Right kidney (tissue), 9 donors: ENCODE results near the gene FNDC10.
"Not testable (repeated sequence)": the region's sequence is repeated elsewhere in the genome, so short reads cannot be mapped to it uniquely, and the experiment has no call there.

Source experiments
- DNase-seq: peaks from one replicate; pipeline ENCODE4 v3.0.0-alpha.2; 2016
- long read RNA-seq, 8 donors: transcript quantifications; one replicate each; lab custom pipeline, GENCODE V29; 2026

The FNDC10 gene
- long read RNA-seq, donor 1, transcript FNDC10-201 (1 exons, 2,085 nt), result major isoform, 6 of 6 reads
- long read RNA-seq, donor 1, partial matches to known transcripts, result 0 of 6 reads
- long read RNA-seq, donor 1, other reads (novel, unspliced or antisense), result 0 of 6 reads
- long read RNA-seq, donor 2, transcript FNDC10-201 (1 exons, 2,085 nt), result major isoform, 5 of 5 reads
- long read RNA-seq, donor 2, partial matches to known transcripts, result 0 of 5 reads
- long read RNA-seq, donor 2, other reads (novel, unspliced or antisense), result 0 of 5 reads
- long read RNA-seq, donor 3, partial matches to known transcripts, result 0 of 3 reads
- long read RNA-seq, donor 3, other reads (novel, unspliced or antisense), result 0 of 3 reads
- long read RNA-seq, donor 4, transcript FNDC10-201 (1 exons, 2,085 nt), result major isoform, 5 of 5 reads
- long read RNA-seq, donor 4, partial matches to known transcripts, result 0 of 5 reads
- long read RNA-seq, donor 4, other reads (novel, unspliced or antisense), result 0 of 5 reads
- long read RNA-seq, donor 5, transcript FNDC10-201 (1 exons, 2,085 nt), result major isoform, 9 of 9 reads
- long read RNA-seq, donor 5, partial matches to known transcripts, result 0 of 9 reads
- long read RNA-seq, donor 5, other reads (novel, unspliced or antisense), result 0 of 9 reads
- long read RNA-seq, donor 6, transcript FNDC10-201 (1 exons, 2,085 nt), result major isoform, 10 of 10 reads
- long read RNA-seq, donor 6, partial matches to known transcripts, result 0 of 10 reads
- long read RNA-seq, donor 6, other reads (novel, unspliced or antisense), result 0 of 10 reads
- long read RNA-seq, donor 7, transcript FNDC10-201 (1 exons, 2,085 nt), result major isoform, 10 of 10 reads
- long read RNA-seq, donor 7, partial matches to known transcripts, result 0 of 10 reads
- long read RNA-seq, donor 7, other reads (novel, unspliced or antisense), result 0 of 10 reads
- long read RNA-seq, donor 8, transcript FNDC10-201 (1 exons, 2,085 nt), result major isoform, 8 of 8 reads
- long read RNA-seq, donor 8, partial matches to known transcripts, result 0 of 8 reads
- long read RNA-seq, donor 8, other reads (novel, unspliced or antisense), result 0 of 8 reads

- DNase-seq, result no peak
Observed at GRCh38 chr1:1599935-1600860, at the start of gene FNDC10. Gene FNDC10, minus strand, starts transcription at chr1:1600135. Its CDS starts 120 bp downstream, at chr1:1600015.

GRCh38 chr1:1648265-1648664 lies 48.3 kb upstream of the FNDC10 start:
- not testable (repeated sequence) for DNase-seq

DNA sequence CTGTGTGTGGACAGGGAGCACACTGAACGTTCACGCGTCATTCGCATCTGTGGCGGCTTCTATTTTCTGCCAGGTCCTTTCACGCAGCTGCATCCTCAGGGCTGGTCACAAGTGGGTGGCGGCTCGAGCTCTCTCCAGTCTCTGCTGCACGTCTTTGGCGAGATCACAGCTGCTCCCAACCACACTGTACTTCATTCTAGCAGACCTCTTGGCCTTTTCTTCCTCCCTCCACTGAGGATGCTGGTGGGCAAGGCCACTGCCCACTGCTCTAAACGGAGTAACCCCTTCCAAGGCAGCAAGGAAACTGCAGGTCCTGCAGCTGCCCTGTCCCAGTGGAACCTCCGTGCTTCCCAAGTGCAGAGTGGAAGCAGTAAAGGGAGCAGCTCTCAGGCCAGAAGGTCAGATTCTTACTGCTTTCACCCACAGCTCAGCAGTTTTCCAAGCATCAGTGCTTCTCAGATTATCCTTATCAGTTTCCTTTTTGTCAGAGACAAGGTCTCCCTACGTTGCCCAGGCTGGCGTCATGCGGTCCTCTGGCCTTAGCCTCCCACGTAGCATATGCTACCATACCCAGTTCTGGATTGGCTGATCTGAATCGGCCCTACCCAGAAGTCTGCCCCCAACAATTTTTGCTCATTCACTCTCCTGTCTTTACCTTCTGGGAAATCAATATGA lies 47.8 kb upstream of the FNDC10 start:
- not testable (repeated sequence) for DNase-seq

DNA sequence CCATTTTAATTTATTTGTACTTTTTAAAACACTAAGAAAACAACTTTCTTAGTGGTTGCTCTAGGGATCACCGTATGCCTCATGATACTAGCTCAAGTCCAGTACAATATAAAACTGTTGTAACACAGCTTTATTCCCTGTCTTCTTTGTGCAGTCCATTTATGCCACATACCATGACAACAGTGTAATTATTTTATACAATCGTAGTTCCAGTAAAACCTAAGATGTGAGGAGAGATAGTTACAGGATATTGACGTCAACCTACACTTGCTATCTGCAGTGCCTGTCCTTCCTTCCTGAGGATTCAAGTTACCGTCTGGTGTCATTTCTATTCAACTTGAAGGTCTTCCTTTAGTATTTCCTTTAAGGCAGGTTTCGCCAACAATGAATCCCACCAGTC lies 46.4 kb upstream of the FNDC10 start:
- not testable (repeated sequence) for DNase-seq

DNA sequence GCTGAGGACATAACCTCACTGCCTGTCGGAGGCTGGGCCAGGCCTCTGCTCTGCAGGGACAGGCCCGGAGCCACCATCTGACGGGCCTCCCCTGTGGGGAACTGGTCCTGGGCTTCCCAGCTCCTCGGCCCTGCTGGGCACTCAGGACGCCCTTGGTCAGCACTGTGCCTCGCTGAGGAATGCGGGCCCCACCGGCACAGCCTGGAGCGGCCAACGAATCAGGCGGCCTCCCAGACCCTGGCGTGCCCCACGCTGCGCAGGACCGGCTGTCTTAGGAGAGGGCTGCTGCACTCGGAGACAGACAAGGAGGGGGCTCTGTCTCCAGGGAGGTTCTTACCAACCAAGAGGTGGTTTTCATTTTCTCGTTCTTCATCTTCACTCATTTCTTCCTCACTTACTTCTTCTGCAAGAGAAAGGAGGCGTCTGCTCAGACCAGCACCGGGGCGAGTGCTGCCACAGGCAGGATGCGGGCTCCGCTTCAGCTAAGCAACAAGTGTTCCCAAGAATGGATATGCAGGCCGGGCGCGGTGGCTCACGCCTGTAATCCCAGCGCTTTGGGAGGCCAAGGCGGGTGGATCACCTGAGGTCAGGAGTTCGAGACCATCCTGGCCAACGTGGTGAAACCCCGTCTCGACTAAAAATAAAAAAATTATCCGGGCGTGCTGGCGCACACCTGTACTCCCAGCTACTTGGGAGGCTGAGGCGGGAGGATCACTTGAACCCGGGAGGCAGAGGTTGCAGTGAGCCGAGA lies 41.0 kb upstream of the FNDC10 start:
- not testable (repeated sequence) for DNase-seq

GRCh38 chr1:1640081-1640480 lies 40.1 kb upstream of the FNDC10 start:
- DNase-seq, result not testable (repeated sequence)

- not testable (repeated sequence) for DNase-seq
Observed at GRCh38 chr1:1639368-1639767, 39.4 kb upstream of the FNDC10 start.

DNA sequence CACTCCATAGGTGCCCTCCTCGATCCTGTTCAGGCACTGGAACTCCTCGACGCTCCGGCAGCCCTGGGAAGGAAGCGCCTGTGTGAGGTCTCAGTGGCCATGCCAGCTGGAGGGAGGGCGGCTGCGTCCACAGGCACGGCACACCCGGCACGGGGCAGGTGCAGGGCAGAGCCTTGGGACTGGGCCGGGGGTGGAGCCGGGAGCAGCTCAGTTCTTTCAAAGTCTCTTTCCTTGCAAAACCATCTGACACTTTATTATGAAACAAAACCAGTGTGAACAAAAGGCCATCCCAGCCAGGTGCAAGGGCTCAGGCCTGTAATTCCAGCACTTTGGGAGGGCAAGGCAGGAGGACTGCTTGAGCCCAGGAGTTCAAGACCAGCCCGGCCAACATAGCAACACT lies 38.6 kb upstream of the FNDC10 start:
- DNase-seq, result not testable (repeated sequence)

DNA sequence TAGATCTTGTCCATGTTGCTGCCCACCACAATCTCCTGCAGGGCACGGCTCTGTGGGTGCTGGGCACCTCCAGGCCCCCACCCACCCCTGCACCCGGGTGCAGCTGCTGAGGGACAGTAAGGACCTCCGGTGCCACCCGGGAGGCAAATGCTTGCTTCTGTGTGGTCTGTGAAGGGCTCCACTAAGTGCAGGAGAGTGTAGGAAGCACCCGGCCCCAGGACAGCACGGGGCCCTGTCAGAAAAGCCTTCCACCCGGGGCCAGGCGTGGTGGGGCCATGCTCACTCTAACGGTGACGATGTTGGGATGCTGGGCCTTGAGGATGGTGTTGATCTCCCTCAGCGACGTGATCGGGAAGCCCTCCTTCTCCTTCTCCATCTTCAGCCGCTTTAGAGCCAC lies 37.5 kb upstream of the FNDC10 start:
- not testable (repeated sequence) for DNase-seq

GRCh38 chr1:1636621-1637478 lies 36.9 kb upstream of the FNDC10 start:
- DNase-seq, result peak; percentile 1

GRCh38 chr1:1634613-1635012 lies 34.7 kb upstream of the FNDC10 start:
- not testable (repeated sequence) for DNase-seq

- not testable (repeated sequence) for DNase-seq
Observed at GRCh38 chr1:1633409-1633808, 33.5 kb upstream of the FNDC10 start.

GRCh38 chr1:1631782-1632420 lies 32.0 kb upstream of the FNDC10 start, which contains the start of gene MMP23B:
Gene MMP23B, plus strand, starts transcription at chr1:1632173. Its CDS starts 46 bp downstream, at chr1:1632219.
- peak; percentile 68 for DNase-seq

- DNase-seq, result peak; percentile 51
Observed at GRCh38 chr1:1630965-1631781, 31.2 kb upstream of the FNDC10 start.

DNA sequence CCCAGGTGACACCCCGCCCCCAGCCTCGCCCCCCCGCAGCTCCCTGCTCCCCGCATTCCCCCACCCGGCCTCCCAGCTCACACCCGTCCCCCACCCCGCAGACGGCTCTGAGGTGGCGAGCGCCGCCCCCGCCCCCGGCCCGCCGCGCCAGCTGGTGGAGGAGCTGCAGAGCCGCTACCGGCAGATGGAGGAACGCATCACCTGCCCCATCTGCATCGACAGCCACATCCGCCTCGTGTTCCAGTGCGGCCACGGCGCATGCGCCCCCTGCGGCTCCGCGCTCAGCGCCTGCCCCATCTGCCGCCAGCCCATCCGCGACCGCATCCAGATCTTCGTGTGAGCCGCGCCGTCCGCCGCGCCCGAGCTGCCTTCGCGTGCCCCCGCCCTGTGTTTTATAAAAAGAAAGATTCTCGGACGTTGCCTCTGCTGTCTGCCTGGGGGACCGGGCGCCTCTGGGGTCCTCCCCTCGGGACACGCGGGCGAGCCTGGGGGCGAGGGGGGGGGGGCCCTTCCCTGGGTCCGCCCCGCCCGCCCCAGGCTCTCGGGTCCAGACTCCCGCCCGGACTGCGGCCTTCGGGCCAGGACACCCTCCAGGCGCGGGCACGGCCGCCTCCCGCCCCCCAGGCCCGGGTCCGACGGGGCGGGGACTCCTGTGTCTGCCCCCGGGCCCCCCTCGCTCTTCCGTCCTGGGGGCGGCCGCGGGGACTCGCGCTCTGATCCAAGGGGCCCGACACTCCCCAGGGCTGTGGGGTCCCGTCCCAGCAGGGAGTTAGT lies 30.4 kb upstream of the FNDC10 start:
- peak; percentile 75 for DNase-seq

GRCh38 chr1:1629430-1630190 lies 29.7 kb upstream of the FNDC10 start:
- peak; percentile 56 for DNase-seq
